AG09319 (cell line): ENCODE data around the gene ARNT2.

ENCODE experiments used
- DNase-seq: peaks from one replicate; pipeline ENCODE4 v3.0.0-alpha.2; 2010; ENCODE audit warnings: low read depth; ENCODE audit errors: extremely low read depth
- TF ChIP-seq, protein P1 (sequence below): IDR thresholded peaks from 2 replicates; pipeline ENCODE4 v1.5.1; 2011; ENCODE audit warnings: low read depth, mild to moderate bottlenecking, inconsistent platforms, low read length, moderate library complexity

ARNT2 gene

DNA sequence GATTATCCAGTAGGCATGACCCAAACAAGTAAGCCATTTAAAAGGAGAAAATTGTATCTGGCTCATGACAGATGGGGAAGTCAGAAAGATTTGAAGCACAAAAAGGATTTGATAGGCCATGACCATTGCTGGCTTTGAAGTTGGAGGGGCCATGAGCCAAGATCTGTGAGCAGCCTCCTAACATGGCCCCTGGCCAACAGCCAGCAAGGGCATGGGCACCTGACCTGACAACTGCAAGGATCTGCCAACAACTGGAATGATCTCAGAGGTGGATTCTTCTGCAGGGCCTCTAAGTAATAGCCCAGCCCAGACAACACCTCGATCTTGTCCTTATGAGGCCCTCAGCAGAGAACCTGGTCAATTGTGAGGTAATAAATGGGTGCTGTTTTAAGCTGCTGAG, 93.0 kb downstream of the ARNT2 start:
- TF ChIP-seq, protein P1, sequence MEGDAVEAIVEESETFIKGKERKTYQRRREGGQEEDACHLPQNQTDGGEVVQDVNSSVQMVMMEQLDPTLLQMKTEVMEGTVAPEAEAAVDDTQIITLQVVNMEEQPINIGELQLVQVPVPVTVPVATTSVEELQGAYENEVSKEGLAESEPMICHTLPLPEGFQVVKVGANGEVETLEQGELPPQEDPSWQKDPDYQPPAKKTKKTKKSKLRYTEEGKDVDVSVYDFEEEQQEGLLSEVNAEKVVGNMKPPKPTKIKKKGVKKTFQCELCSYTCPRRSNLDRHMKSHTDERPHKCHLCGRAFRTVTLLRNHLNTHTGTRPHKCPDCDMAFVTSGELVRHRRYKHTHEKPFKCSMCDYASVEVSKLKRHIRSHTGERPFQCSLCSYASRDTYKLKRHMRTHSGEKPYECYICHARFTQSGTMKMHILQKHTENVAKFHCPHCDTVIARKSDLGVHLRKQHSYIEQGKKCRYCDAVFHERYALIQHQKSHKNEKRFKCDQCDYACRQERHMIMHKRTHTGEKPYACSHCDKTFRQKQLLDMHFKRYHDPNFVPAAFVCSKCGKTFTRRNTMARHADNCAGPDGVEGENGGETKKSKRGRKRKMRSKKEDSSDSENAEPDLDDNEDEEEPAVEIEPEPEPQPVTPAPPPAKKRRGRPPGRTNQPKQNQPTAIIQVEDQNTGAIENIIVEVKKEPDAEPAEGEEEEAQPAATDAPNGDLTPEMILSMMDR = no peak
- no peak for DNase-seq

DNA sequence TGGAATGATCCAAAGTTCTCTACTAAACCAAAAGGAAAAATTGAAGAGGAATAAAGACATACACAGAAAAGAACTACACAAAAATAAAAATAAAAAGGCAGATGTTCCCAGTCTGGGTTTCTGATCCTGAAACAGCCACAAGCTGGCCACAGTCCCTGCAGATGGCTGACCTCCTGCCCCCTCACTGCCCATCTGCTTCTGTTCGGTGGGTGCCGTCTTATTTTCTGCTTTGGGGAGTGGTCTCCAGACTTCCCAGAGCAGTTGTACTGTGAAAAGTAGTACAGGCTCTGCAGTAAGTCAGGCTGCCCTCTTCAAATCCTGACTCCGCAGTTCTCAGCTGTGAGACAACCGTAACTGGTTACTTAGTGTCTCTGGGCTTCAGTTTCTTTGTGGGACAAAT, 94.5 kb downstream of the ARNT2 start:
- TF ChIP-seq, protein P1 = no peak
- DNase-seq = no peak

DNA sequence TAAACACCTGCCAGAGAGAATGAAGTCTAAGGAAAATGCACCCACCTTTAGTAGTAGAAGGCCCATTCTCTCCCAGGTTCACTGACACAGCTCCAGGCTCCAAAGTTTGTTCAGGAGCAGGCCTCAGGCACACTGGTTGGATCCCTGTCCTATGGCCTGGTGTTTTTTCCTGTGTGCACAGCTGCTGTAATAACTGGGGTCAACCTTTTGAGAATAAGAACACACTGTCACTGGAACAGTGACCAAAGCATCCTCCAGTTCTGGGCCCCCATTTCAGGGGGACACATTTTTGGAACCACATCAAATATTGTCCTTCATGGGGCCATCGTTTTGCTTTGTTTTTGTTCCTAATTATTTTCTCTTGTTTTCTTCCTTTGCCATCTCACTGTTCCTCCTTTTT, 95.8 kb downstream of the ARNT2 start:
- no peak for DNase-seq
- TF ChIP-seq, protein P1 = no peak

DNA sequence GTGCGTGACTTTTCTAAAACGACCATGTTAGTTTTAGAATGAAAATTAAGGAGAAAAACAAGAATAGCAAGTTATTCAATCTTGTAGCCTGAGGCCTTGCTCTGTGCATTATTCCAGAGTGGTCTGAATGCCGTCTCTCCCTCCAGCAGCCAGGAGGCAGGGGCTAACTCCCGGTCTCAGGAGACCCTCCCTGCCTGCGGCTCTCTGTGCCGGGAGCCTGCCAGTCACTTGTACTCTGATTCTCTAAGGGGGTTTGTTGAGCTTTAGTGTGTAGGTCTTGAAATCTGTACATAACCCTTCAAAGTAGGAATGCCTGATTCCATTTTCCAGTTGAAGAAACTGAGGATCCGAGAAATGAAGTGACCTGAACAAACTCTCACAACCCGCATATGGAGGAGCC, 97.3 kb downstream of the ARNT2 start:
- TF ChIP-seq, protein P1 = no peak
- DNase-seq = no peak

DNA sequence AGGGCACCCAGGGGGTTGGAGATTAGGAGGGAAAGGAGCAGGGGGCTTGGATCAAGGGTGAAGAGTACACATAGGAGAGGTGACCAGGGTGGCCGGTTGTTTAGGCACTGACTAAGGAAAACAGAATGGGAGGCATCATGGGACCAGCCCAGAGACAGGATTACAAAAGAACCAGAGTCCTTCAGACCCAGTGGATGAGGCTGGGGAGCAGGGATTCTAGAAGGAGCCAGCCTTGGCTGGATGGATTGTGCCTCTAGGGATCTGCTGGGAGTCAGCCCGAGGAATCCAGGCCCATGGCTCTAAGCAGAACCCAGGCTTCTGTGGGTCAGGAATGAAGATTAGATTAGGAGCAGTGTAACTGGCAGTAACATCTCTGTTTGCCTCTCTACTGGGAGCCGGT, 98.6 kb downstream of the ARNT2 start:
- TF ChIP-seq, protein P1 = no peak
- no peak for DNase-seq

DNA sequence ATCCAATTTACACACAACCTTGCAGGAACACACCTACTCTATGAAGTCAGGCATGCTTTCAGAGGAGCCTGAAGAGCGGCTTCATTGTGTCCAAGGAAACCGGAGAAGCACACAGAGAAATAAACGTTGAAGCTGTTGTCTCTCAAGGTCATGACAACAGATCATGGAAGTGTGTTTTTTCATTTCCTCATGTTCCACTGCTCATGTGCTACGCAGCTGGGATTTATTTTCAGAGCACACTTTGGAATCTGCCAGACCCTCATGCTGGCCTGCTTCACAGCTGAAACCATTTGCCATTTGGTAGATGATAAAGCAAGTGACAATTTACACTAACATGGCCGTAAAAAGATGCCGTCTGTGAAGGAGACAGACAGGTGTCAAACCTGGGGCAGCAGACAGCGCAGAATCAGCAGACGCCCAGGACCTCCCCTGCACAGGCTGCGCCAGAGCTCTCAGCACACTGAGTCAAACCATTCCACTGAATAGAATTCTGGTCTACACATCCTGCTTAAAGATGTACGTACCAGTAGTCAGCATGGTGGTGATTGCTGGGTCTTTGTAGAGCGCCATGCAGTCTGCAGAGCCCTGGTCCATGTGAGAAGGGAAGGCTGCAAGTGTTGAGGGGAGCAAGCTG, 99.3 kb downstream of the ARNT2 start:
- TF ChIP-seq, protein P1 = no peak
- no peak for DNase-seq

DNA sequence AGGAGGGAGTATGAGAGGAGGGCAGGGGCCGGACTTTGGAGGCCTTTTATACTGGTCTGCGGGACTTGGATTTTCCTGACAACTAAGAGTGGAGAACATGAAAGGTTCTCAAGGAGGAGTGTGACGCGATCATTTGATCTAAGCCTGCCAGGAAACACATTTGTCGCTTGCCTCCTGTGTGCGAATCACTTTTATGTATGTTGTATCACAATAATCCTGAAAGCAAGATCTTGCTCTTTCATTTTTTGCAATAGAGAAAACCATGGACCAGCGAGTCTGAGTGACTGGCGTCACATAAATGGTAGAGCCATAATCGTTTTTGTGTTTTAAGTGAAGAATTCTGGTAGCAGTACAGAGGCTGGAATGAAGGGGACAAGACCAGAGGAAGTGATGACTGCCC, 100.7 kb downstream of the ARNT2 start:
- no peak for DNase-seq
- TF ChIP-seq, protein P1 = no peak
